Osteoblast (primary cell): ENCODE results near the gene HES4. TPM values are rescaled to one million over a fixed set of nuclear protein-coding genes. Genes with fewer than 3 reads are reported as not detected.

ENCODE experiments used
- DNase-seq: peaks from one replicate; pipeline ENCODE4 v3.0.0; 2011; ENCODE audit warnings: low spot score, mixed read lengths; ENCODE audit not compliant: insufficient read length; ENCODE audit errors: missing footprints
- H2AFZ ChIP-seq: 2 replicates; pipeline ENCODE4 v1.6.0; 2011; ENCODE audit warnings: mild to moderate bottlenecking, low read length
- H3K27ac ChIP-seq: 2 replicates; pipeline ENCODE4 v1.5.1; 2011; ENCODE audit warnings: mild to moderate bottlenecking, low read depth, low read length, moderate library complexity
- H3K27me3 ChIP-seq: 2 replicates; pipeline ENCODE4 v1.6.0; 2012; ENCODE audit warnings: mild to moderate bottlenecking, control low read depth, inconsistent platforms, low read length, moderate library complexity; ENCODE audit not compliant: insufficient read depth
- H3K36me3 ChIP-seq: 2 replicates; pipeline ENCODE4 v1.5.1; 2011; ENCODE audit warnings: mild to moderate bottlenecking, low read length, control low read depth, moderate library complexity; ENCODE audit not compliant: insufficient read depth
- H3K4me1 ChIP-seq: 2 replicates; pipeline ENCODE4 v1.5.1; 2011; ENCODE audit warnings: mild to moderate bottlenecking, low read length, control low read depth, moderate library complexity; ENCODE audit not compliant: insufficient read depth
- H3K4me2 ChIP-seq: 2 replicates; pipeline ENCODE4 v1.6.0; 2011; ENCODE audit warnings: mild to moderate bottlenecking, low read length; ENCODE audit not compliant: insufficient read depth
- H3K4me3 ChIP-seq: fragments of 200-600 bp; sonication (generic); 3 replicates; pipeline ENCODE4 v1.5.1; 2012; ENCODE audit warnings: mild to moderate bottlenecking, low read length, inconsistent platforms; ENCODE audit not compliant: insufficient read depth
- H3K79me2 ChIP-seq: 2 replicates; pipeline ENCODE4 v1.6.0; 2012; ENCODE audit warnings: mild to moderate bottlenecking, low read length, control low read depth, inconsistent platforms; ENCODE audit not compliant: insufficient read depth
- H3K9me3 ChIP-seq: 2 replicates; pipeline ENCODE4 v1.5.1; 2011; ENCODE audit warnings: low read depth, low read length, control low read depth
- H4K20me1 ChIP-seq: 2 replicates; pipeline ENCODE4 v1.6.0; 2012; ENCODE audit warnings: mild to moderate bottlenecking, low read length, control low read depth; ENCODE audit not compliant: insufficient read depth
- CTCF ChIP-seq: IDR thresholded peaks from 2 replicates; pipeline ENCODE4 v1.5.1; 2011; ENCODE audit warnings: mild to moderate bottlenecking, low read depth, low read length, moderate library complexity; ENCODE audit errors: extremely low read depth
- total RNA-seq: library from RNA; depleted of rRNA; stranded (reverse); fragments of >200 nt; gene quantifications from 2 replicates; pipeline ENCODE4 v1.2.3, GENCODE V29; 2012

HES4 gene
- total RNA-seq, 1 donor, result 0.72 TPM

DNA sequence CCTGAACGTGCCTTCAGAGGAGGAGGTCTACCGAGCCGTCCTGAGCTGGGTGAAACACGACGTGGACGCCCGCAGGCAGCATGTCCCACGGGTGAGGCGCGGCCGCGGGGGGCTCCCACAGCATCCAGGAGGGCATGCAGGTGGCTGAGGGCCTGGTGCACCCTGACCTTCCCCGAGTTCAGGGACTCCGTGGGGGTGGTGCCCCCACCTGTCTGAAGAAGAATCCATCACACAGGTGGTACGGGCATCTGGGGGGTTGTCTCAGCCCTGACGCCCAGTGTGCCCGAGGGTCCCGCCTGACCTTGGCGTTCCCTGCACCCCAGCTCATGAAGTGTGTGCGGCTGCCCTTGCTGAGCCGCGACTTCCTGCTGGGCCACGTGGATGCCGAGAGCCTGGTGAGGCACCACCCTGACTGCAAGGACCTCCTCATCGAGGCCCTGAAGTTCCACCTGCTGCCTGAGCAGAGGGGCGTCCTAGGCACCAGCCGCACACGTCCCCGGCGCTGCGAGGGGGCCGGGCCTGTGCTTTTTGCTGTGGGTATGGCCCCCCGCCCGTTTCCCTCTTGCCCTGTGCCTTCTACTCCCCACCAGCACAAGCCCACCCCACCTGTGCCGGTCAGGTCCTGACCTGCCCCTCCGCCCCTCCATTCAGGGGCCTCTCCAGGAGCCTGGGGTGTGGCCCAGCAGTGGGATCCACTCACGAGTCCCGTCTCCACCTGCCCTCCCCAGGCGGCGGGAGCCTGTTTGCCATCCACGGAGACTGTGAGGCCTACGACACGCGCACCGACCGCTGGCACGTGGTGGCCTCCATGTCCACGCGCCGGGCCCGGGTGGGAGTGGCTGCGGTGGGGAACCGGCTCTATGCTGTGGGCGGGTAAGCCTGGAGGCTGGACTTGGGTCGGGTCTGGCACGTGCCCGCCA lies 37.3 kb downstream of the HES4 start:
- Histone ChIP-seq H3K27me3 (no peaks in the 10 kb centered on the region), H3K4me2 (no peak overlapping the region), H3K4me3 (no peak overlapping the region), H3K79me2 (peaks cover 14% of the 10 kb centered on the region), H4K20me1 (peaks cover 10% of the 10 kb centered on the region), H3K36me3 (peaks cover 10% of the 10 kb centered on the region), H3K27ac (no peak overlapping the region), H2AFZ (no peak overlapping the region), H3K9me3 (no peaks in the 10 kb centered on the region), H3K4me1 (peaks cover 18% of the 10 kb centered on the region)
- DNase-seq, result peak; percentile 90
- TF ChIP-seq CTCF, result no peak

DNA sequence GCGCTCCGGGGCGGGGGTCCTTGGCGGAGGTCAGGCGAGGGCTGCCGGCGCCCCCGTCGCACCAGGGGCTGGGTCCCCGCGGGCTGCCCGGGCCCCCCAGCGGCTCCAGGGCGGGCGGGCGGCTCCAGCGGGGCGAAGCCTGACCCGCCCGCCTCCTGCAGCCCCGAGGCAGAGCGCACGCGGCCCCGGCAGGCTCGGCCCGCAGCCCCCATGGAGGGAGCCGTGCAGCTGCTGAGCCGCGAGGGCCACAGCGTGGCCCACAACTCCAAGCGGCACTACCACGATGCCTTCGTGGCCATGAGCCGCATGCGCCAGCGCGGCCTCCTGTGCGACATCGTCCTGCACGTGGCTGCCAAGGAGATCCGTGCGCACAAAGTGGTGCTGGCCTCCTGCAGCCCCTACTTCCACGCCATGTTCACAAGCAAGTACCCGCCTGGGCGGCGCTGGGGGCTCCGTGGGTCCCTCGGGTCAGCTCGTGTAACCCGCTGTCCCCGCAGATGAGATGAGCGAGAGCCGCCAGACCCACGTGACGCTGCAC lies 38.7 kb downstream of the HES4 start:
- no peak for TF ChIP-seq CTCF
- H3K4me3 ChIP-seq, result peak overlapping the region; percentile 91
- no peaks in the 10 kb centered on the region for H3K9me3 ChIP-seq
- peaks cover 22% of the 10 kb centered on the region for H4K20me1 ChIP-seq
- H2AFZ ChIP-seq, result no peak overlapping the region
- peaks cover 20% of the 10 kb centered on the region for H3K36me3 ChIP-seq
- H3K27me3 ChIP-seq, result no peaks in the 10 kb centered on the region
- peaks cover 19% of the 10 kb centered on the region for H3K4me1 ChIP-seq
- H3K27ac ChIP-seq, result no peak overlapping the region
- peak overlapping the region; percentile 69 for H3K4me2 ChIP-seq
- H3K79me2 ChIP-seq, result peaks cover 28% of the 10 kb centered on the region
- peak; percentile 97 for DNase-seq

DNA sequence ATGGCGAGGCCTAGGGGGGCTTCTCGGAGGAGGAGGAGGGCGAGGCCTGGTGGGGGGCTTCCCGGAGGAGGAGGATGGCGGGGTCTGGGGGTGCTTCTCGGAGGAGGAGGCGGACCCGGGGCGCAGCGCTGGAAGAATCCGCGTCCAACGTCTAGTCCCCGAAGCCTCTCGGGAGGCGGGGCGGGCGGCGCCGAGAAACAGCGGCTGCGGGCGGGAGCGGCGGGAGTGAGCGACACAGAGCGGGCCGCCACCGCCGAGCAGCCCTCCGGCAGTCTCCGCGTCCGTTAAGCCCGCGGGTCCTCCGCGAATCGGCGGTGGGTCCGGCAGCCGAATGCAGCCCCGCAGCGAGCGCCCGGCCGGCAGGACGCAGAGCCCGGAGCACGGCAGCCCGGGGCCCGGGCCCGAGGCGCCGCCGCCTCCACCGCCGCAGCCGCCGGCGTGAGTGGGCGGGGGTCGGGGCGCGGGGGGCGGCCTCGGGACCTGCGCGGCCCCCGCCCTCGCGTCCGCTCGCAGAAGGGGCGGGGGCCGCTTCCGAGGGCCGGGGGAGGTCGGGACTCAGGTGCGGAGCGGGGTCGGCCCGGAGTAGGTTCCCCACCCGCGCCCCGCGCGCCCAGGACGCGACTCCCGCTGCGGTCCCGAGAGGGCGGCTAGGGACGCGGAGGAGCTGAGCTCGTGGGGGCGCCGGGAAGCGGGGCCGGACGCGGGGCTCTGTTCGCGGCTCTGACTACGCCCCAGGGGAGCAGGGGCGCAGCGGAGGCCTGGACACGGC lies 39.4 kb downstream of the HES4 start, which contains the start of gene KLHL17:
Gene KLHL17, plus strand, starts transcription at position 222 of the 769 bp plus-strand sequence. Its CDS starts 110 bp downstream, at position 332.
- H3K4me2 ChIP-seq, result peak within 1 kb of the TSS; percentile 69
- peaks cover 25% of the 10 kb centered on the region for H4K20me1 ChIP-seq
- H3K4me3 ChIP-seq, result peak within 1 kb of the TSS; percentile 91
- no peaks in the 10 kb centered on the region for H3K9me3 ChIP-seq
- peak within 1 kb of the TSS; percentile 22 for H2AFZ ChIP-seq
- peaks cover 25% of the 10 kb centered on the region for H3K36me3 ChIP-seq
- no peaks in the 10 kb centered on the region for H3K27me3 ChIP-seq
- peaks cover 31% of the 10 kb centered on the region for H3K79me2 ChIP-seq
- peaks cover 13% of the 10 kb centered on the region for H3K4me1 ChIP-seq
- TF ChIP-seq CTCF, result no peak
- H3K27ac ChIP-seq, result no peak within 1 kb of the TSS
- DNase-seq, result peak; percentile 100
